RKO (cell line): ENCODE measurements around the gene ASTN1.

Source experiments
- DNase-seq: peaks from one replicate; pipeline ENCODE4 v3.0.0-alpha.2; 2016; ENCODE audit warnings: low spot score

Gene ASTN1

GRCh38 chr1:177163844-177164379 lies 600 bp downstream of the ASTN1 start:
- no peak for DNase-seq

- no peak for DNase-seq
Observed at GRCh38 chr1:177162243-177162642, 2.3 kb downstream of the ASTN1 start.

GRCh38 chr1:177146499-177146898 lies 18.0 kb downstream of the ASTN1 start:
- no peak for DNase-seq

GRCh38 chr1:177145106-177146070 lies 19.1 kb downstream of the ASTN1 start:
- no peak for DNase-seq

GRCh38 chr1:177142791-177143271 lies 21.7 kb downstream of the ASTN1 start:
- DNase-seq = no peak

- DNase-seq = no peak
Observed at GRCh38 chr1:177142010-177142409, 22.5 kb downstream of the ASTN1 start.

GRCh38 chr1:177138347-177138746 lies 26.2 kb downstream of the ASTN1 start:
- no peak for DNase-seq

- DNase-seq = no peak
Observed at GRCh38 chr1:177137814-177138213, 26.7 kb downstream of the ASTN1 start.

GRCh38 chr1:177135250-177135649 lies 29.3 kb downstream of the ASTN1 start:
- no peak for DNase-seq

- DNase-seq = no peak
Observed at GRCh38 chr1:177133977-177134538, 30.5 kb downstream of the ASTN1 start.

GRCh38 chr1:177132141-177132540 lies 32.4 kb downstream of the ASTN1 start:
- DNase-seq = no peak

GRCh38 chr1:177131723-177132122 lies 32.8 kb downstream of the ASTN1 start:
- no peak for DNase-seq

- no peak for DNase-seq
Observed at GRCh38 chr1:177130451-177130945, 34.0 kb downstream of the ASTN1 start.

- DNase-seq = no peak
Observed at GRCh38 chr1:177128665-177129281, 35.7 kb downstream of the ASTN1 start.

- DNase-seq = no peak
Observed at GRCh38 chr1:177126267-177126666, 38.2 kb downstream of the ASTN1 start.

GRCh38 chr1:177124577-177125278 lies 39.8 kb downstream of the ASTN1 start:
- DNase-seq = no peak

GRCh38 chr1:177122461-177123251 lies 41.9 kb downstream of the ASTN1 start:
- no peak for DNase-seq

GRCh38 chr1:177119311-177119710 lies 45.2 kb downstream of the ASTN1 start:
- no peak for DNase-seq

- no peak for DNase-seq
Observed at GRCh38 chr1:177118901-177119300, 45.6 kb downstream of the ASTN1 start.

- DNase-seq = no peak
Observed at GRCh38 chr1:177116941-177117340, 47.6 kb downstream of the ASTN1 start.
